K562 (cell line): ENCODE results near the gene CUTC. TPM values are rescaled to one million over a fixed set of nuclear protein-coding genes. Genes with fewer than 3 reads are reported as not detected.

Experiments used
- ATAC-seq: fragments of 200-7000 bp; cut with Tn5 transposase; 3 replicates; pipeline ENCODE4 v1.9.1; 2020; ENCODE audit warnings: moderate library complexity
- BruUV-seq: library from RNA; stranded (reverse); fragments of 400-500 nt; replicated peaks from 2 replicates; lab custom pipeline; 2021; lab: Mats Ljungman, UMichigan
- CTCF ChIA-PET: fragments of 300-600 bp; formaldehyde crosslinking; extraction: SDS; loops from one replicate; lab custom pipeline; 2021; ENCODE audit warnings: low intra/inter-chr PET ratio; lab: Yijun Ruan, JAX
- POLR2A ChIA-PET: fragments of 300-600, 350-650 bp; sonication (Branson Sonifier 250); formaldehyde crosslinking; extraction: SDS; loops from one replicate; lab custom pipeline; 2021; ENCODE audit warnings: antibody characterized with exemption, inconsistent platforms; lab: Yijun Ruan, JAX
- DNase-seq, 4 experiments: peaks; one replicate each; pipeline versions ENCODE4 v3.0.0 to v3.0.0-alpha.2; 2011 to 2018; ENCODE audit warnings: low spot score in 3 of 4, mixed read lengths in 3 of 4; ENCODE audit errors: extremely low read depth in 1 of 4
- FAIRE-seq: peaks from 2 replicates; lab custom pipeline; 2011; peaks lifted over from hg19 to GRCh38; lab: Jason Lieb, UNC
- H2AFZ ChIP-seq: 2 replicates; pipeline ENCODE4 v1.6.0; 2011; ENCODE audit warnings: low read depth, low read length, control low read depth, inconsistent platforms
- H3K27ac ChIP-seq: fragments of 200-600 bp; 3 replicates; pipeline ENCODE4 v1.8.0; 2011; ENCODE audit warnings: low read depth, mild to moderate bottlenecking, control low read depth, inconsistent platforms, low read length, moderate library complexity, mixed read lengths; ENCODE audit errors: extremely low read depth
- H3K27me3 ChIP-seq, 2 experiments: fragments of 300-600 bp in 1 of 2; 2 replicates in 1 of 2; 3 replicates in 1 of 2; pipeline versions ENCODE4 v1.6.0 to v1.8.0; 2011; ENCODE audit warnings: inconsistent platforms in 2 of 2, low read length in 2 of 2, mild to moderate bottlenecking in 1 of 2, mixed read lengths in 1 of 2, moderate library complexity in 1 of 2; ENCODE audit not compliant: control insufficient read depth in 2 of 2, insufficient read depth in 2 of 2
- H3K36me3 ChIP-seq: fragments of 300-600 bp; 3 replicates; pipeline ENCODE4 v1.8.0; 2011; ENCODE audit warnings: mild to moderate bottlenecking, low read length, inconsistent platforms; ENCODE audit not compliant: control insufficient read depth, insufficient read depth
- H3K4me1 ChIP-seq, 2 experiments: fragments of 200-600 bp in 1 of 2; replicated peaks in 1 of 2; 2 replicates in 1 of 2; 3 replicates in 1 of 2; pipeline versions ENCODE4 v1.5.1 to v1.8.0; 2011; ENCODE audit warnings: inconsistent platforms in 2 of 2, low read length in 2 of 2, mild to moderate bottlenecking in 1 of 2, mixed read lengths in 1 of 2, moderate library complexity in 1 of 2; ENCODE audit not compliant: control insufficient read depth in 2 of 2, insufficient read depth in 2 of 2
- H3K4me2 ChIP-seq: 2 replicates; pipeline ENCODE4 v1.6.1; 2011; ENCODE audit warnings: low read length, control low read depth, inconsistent platforms, mixed read lengths; ENCODE audit not compliant: insufficient read depth
- H3K4me3 ChIP-seq: fragments of 200-600 bp; sonication (generic), shearing (Covaris generic); 2 replicates; pipeline ENCODE4 v1.5.1; 2016; ENCODE audit warnings: control low read depth, inconsistent platforms
- H3K79me2 ChIP-seq: fragments of 200-600 bp; 3 replicates; pipeline ENCODE4 v1.8.0; 2011; ENCODE audit warnings: low read length, inconsistent platforms; ENCODE audit not compliant: control insufficient read depth, insufficient read depth
- H3K9ac ChIP-seq, 2 experiments: 2 replicates each; pipeline versions ENCODE4 v1.6.0 to v1.6.1; 2011; ENCODE audit warnings: low read depth in 2 of 2, low read length in 2 of 2, control low read depth in 1 of 2, inconsistent platforms in 1 of 2, mild to moderate bottlenecking in 1 of 2, mixed read lengths in 1 of 2; ENCODE audit not compliant: insufficient read depth in 1 of 2
- H3K9me1 ChIP-seq: one replicate; pipeline ENCODE4 v1.6.0; 2011; ENCODE audit warnings: inconsistent platforms, mild to moderate bottlenecking, low read length, moderate library complexity; ENCODE audit not compliant: control insufficient read depth, insufficient read depth
- H3K9me3 ChIP-seq: replicated peaks from 2 replicates; pipeline ENCODE4 v1.5.1; 2011; ENCODE audit warnings: low read depth, low read length, inconsistent platforms; ENCODE audit not compliant: control insufficient read depth, insufficient read depth
- H4K20me1 ChIP-seq: replicated peaks from 2 replicates; pipeline ENCODE4 v1.6.1; 2011; ENCODE audit warnings: low read length, inconsistent platforms, mixed read lengths; ENCODE audit not compliant: control insufficient read depth, insufficient read depth
- ATF1 ChIP-seq, 2 experiments: fragments of 450-650 bp in 1 of 2; IDR thresholded peaks; 2 replicates each; pipeline ENCODE4 v1.6.1; 2016; ENCODE audit warnings: missing compliant biosample characterization in 1 of 2, missing genetic modification characterization in 1 of 2
- BRD4 ChIP-seq: fragments of 200-600 bp; sonication (generic); IDR thresholded peaks from 2 replicates; pipeline ENCODE4 v1.6.1; 2017; ENCODE audit warnings: inconsistent platforms
- E4F1 ChIP-seq: fragments of 250-450 bp; sonication (Bioruptor Pico); IDR thresholded peaks from 2 replicates; pipeline ENCODE4 v1.5.0; 2021; ENCODE audit warnings: mild to moderate bottlenecking, borderline replicate concordance
- ESRRA ChIP-seq: fragments of 450-650 bp; IDR thresholded peaks from 2 replicates; pipeline ENCODE4 v1.6.1; 2014; ENCODE audit warnings: low read depth, mild to moderate bottlenecking, moderate library complexity, borderline replicate concordance
- FOS ChIP-seq: IDR thresholded peaks from 3 replicates; pipeline ENCODE4 v1.6.1; 2011; ENCODE audit not compliant: insufficient read length; ENCODE audit errors: extremely low read depth
- KDM4B ChIP-seq, 2 experiments: fragments of 450-650 bp in 1 of 2; sonication (generic) in 1 of 2; IDR thresholded peaks; 2 replicates each; pipeline ENCODE4 v1.6.1; 2016 to 2017; ENCODE audit warnings: borderline replicate concordance in 2 of 2, antibody characterized with exemption in 1 of 2, low read depth in 1 of 2, mild to moderate bottlenecking in 1 of 2
- STAG1 ChIP-seq: sonication (generic); formaldehyde crosslinking; IDR thresholded peaks from 2 replicates; pipeline ENCODE4 v1.5.0; 2020; ENCODE audit warnings: missing genetic modification reagents, borderline replicate concordance
- ZNF589 ChIP-seq: fragments of 200-800 bp; sonication (Bioruptor generic); IDR thresholded peaks from 2 replicates; pipeline ENCODE4 v1.6.1; 2016; ENCODE audit warnings: low read depth, missing genetic modification characterization, missing compliant biosample characterization
- WGBS: fragments of 100-300 bp; shearing (Covaris generic); methylation state at CpG from one replicate; pipeline ENCODE4 v1.1.6; 2016; ENCODE audit warnings: low coverage, mixed read lengths; ENCODE audit not compliant: insufficient coverage; ENCODE audit errors: missing lambda C conversion rate; 5-methylcytosine and 5-hydroxymethylcytosine counted together
- in situ Hi-C: fragments of 300-500 bp; cut with MboI; formaldehyde crosslinking; loops from 4 replicates; pipeline ENCODE4 v1.15.0; 2018; ENCODE audit warnings: inconsistent platforms, mixed read lengths
- intact Hi-C: fragments of 100-400 bp; cut with micrococcal nuclease; formaldehyde crosslinking; loops from 2 replicates; pipeline ENCODE4 v1.14.2; 2022
- polyA plus RNA-seq, 8 experiments: library from polyadenylated mRNA; depleted of rRNA in 4 of 8; stranded (reverse) in 5 of 8; unstranded in 3 of 8; fragments of >200 nt; fragmentation: Nextera tagmentation in 2 of 8; fragmentation: Illumina TruSeq in 1 of 8; extraction: Ambion mirVana in 2 of 8; extraction: Trizol in 1 of 8; gene quantifications; 2 replicates each; pipeline versions ENCODE4 v1.2.1 to v1.2.3, GENCODE V29; 2011 to 2014; ENCODE audit warnings: inconsistent platforms in 1 of 8, missing spikeins in 1 of 8
- total RNA-seq, 7 experiments: library from RNA; depleted of rRNA in 6 of 7; stranded (reverse); fragments of >200 nt in 6 of 7; fragmentation: Illumina TruSeq in 2 of 7; extraction: Trizol in 2 of 7; gene quantifications; 2 replicates each; pipeline versions ENCODE4 v1.2.1 to v1.2.3, GENCODE V29; 2011 to 2021; ENCODE audit warnings: low replicate concordance in 1 of 7
- TF ChIP-seq, protein P1 (sequence below), 2 experiments: fragments of 450-650 bp in 1 of 2; IDR thresholded peaks; 2 replicates each; pipeline ENCODE4 v1.6.1; 2011 to 2017; ENCODE audit warnings: low read depth in 2 of 2, antibody characterized with exemption in 1 of 2, borderline replicate concordance in 1 of 2, low read length in 1 of 2, mild to moderate bottlenecking in 1 of 2, mixed read lengths in 1 of 2; ENCODE audit not compliant: control insufficient read depth in 1 of 2
- TF ChIP-seq, protein P2 (sequence below), 2 experiments: IDR thresholded peaks in 1 of 2; conservative IDR thresholded peaks in 1 of 2; 2 replicates each; pipeline ENCODE4 v1.6.1; 2016; ENCODE audit warnings: low read depth in 2 of 2, mild to moderate bottlenecking in 1 of 2, missing compliant biosample characterization in 1 of 2, missing genetic modification characterization in 1 of 2, moderate library complexity in 1 of 2

Gene CUTC
- total and polyA plus RNA-seq, 9 of the 15 experiments (the other 6 are each of a cell fraction or from before 2014, with no cell fraction given): 18.6 to 69.3 (median 32.3) TPM

GRCh38 chr10:99709480-99710229 lies 22.4 kb upstream of the CUTC start:
- Histone ChIP-seq H3K4me1 (peaks cover 0 to 31% of the 10 kb centered on the region in 2 experiments; a peak in 3 of 5 replicates), H3K9me1 (no peaks in the 10 kb centered on the region), H3K4me2 (no peak overlapping the region), H3K9ac (peak overlapping the region in 1 of 2 experiments; percentile 33; a peak in 1 of 4 replicates), H3K4me3 (no peak overlapping the region), H3K27ac (peak overlapping the region; percentile 85), H4K20me1 (no peaks in the 10 kb centered on the region), H3K36me3 (peaks cover 47% of the 10 kb centered on the region; the same call in 2 of the 3 replicates), H2AFZ (no peak overlapping the region), H3K9me3 (no peaks in the 10 kb centered on the region), H3K79me2 (no peaks in the 10 kb centered on the region), H3K27me3 (no peaks in the 10 kb centered on the region)
- in situ Hi-C loops: loop anchor here (5.0 to 25.0 kb wide), 3 partner anchors 92 to 272 kb away; partner anchors contain the start of gene GOT1
- FAIRE-seq (no peak), DNase-seq (peak; percentile 8 to 30 (median 11)), ATAC-seq (peak; percentile 87)
- no TSS peak for BruUV-seq
- ChIA-PET CTCF (no interaction called here), POLR2A (interaction anchor here (0.6 to 0.7 kb wide), 2 partner anchors 147 to 204 kb away, joined by 3 read pairs; no protein-coding TSS in a partner anchor)
- 34% methylated on average over 4 of the region's 4 CpGs for WGBS
- intact Hi-C loops: loop anchor here (2.0 to 10.0 kb wide), 2 partner anchors 149 to 275 kb away; partner anchors contain the start of gene GOT1
- TF ChIP-seq KDM4B (IDR thresholded peaks at IDR 0.05; ENCODE audit: borderline replicate concordance in 2 of 2, low read depth in 1 of 2) (no peak), STAG1 (no peak), BRD4 (no peak), ZNF589 (CRISPR knock-in tag) (no peak), E4F1 (no peak), ESRRA (no peak), FOS (no peak), ATF1 (CRISPR knock-in tag; IDR thresholded peaks at IDR 0.05) (no peak), ATF1 (tag; IDR thresholded peaks at IDR 0.05) (no peak)
- TF ChIP-seq, protein P1, sequence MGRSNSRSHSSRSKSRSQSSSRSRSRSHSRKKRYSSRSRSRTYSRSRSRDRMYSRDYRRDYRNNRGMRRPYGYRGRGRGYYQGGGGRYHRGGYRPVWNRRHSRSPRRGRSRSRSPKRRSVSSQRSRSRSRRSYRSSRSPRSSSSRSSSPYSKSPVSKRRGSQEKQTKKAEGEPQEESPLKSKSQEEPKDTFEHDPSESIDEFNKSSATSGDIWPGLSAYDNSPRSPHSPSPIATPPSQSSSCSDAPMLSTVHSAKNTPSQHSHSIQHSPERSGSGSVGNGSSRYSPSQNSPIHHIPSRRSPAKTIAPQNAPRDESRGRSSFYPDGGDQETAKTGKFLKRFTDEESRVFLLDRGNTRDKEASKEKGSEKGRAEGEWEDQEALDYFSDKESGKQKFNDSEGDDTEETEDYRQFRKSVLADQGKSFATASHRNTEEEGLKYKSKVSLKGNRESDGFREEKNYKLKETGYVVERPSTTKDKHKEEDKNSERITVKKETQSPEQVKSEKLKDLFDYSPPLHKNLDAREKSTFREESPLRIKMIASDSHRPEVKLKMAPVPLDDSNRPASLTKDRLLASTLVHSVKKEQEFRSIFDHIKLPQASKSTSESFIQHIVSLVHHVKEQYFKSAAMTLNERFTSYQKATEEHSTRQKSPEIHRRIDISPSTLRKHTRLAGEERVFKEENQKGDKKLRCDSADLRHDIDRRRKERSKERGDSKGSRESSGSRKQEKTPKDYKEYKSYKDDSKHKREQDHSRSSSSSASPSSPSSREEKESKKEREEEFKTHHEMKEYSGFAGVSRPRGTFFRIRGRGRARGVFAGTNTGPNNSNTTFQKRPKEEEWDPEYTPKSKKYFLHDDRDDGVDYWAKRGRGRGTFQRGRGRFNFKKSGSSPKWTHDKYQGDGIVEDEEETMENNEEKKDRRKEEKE (IDR thresholded peaks at IDR 0.05; ENCODE audit: borderline replicate concordance in 1 of 2, control insufficient read depth in 1 of 2, low read depth in 2 of 2, low read length in 1 of 2): no peak
- TF ChIP-seq, protein P2, sequence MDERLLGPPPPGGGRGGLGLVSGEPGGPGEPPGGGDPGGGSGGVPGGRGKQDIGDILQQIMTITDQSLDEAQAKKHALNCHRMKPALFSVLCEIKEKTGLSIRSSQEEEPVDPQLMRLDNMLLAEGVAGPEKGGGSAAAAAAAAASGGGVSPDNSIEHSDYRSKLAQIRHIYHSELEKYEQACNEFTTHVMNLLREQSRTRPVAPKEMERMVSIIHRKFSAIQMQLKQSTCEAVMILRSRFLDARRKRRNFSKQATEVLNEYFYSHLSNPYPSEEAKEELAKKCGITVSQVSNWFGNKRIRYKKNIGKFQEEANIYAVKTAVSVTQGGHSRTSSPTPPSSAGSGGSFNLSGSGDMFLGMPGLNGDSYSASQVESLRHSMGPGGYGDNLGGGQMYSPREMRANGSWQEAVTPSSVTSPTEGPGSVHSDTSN (CRISPR knock-in tag; IDR thresholded peaks at IDR 0.05; ENCODE audit: low read depth): no peak
- TF ChIP-seq, protein P2 (tag; conservative IDR thresholded peaks at IDR 0.05; ENCODE audit: low read depth): peak; percentile 47
